Neural cell (in vitro differentiated cells): Measurements from ENCODE around the gene SGCE. TPM values are rescaled to one million over a fixed set of nuclear protein-coding genes. Genes with fewer than 3 reads are reported as not detected.
A peak's percentile ranks its signal among the peaks of the same experiment; 100 is the strongest.

ENCODE experiments used
- H2AFZ ChIP-seq: fragments of 200-600, 300-800 bp; sonication (generic), shearing (Covaris generic); 2 replicates; pipeline ENCODE4 v1.6.0; 2014; ENCODE audit warnings: low read depth, mild to moderate bottlenecking, antibody characterized with exemption, low read length, moderate library complexity
- H3F3A ChIP-seq: fragments of 200-600 bp; shearing (Covaris generic); 2 replicates; pipeline ENCODE4 v1.6.1; 2016; ENCODE audit warnings: mild to moderate bottlenecking, moderate library complexity, mixed read lengths, antibody characterized with exemption, low read length; ENCODE audit not compliant: insufficient read depth, poor library complexity, severe bottlenecking
- H3K27ac ChIP-seq: fragments of 200-600, 300-800 bp; sonication (generic), shearing (Covaris generic); 2 replicates; pipeline ENCODE4 v1.5.1; 2014; ENCODE audit warnings: mild to moderate bottlenecking, low read length, moderate library complexity
- H3K27me3 ChIP-seq: fragments of 300-800, 200-600 bp; sonication (generic), shearing (Covaris generic); 2 replicates; pipeline ENCODE4 v1.6.0; 2014; ENCODE audit warnings: mild to moderate bottlenecking, low read depth, low read length, moderate library complexity; ENCODE audit not compliant: insufficient read depth
- H3K36me3 ChIP-seq: fragments of 300-800, 200-600 bp; sonication (generic), shearing (Covaris generic); 2 replicates; pipeline ENCODE4 v1.5.1; 2014; ENCODE audit warnings: mild to moderate bottlenecking, antibody characterized with exemption, low read length, moderate library complexity; ENCODE audit not compliant: insufficient read depth
- H3K4me2 ChIP-seq: fragments of 300-800, 200-600 bp; sonication (generic), shearing (Covaris generic); 2 replicates; pipeline ENCODE4 v1.6.0; 2014; ENCODE audit warnings: mild to moderate bottlenecking, low read length
- H3K4me3 ChIP-seq: fragments of 300-800, 200-600 bp; sonication (generic), shearing (Covaris generic); 2 replicates; pipeline ENCODE4 v1.5.1; 2014; ENCODE audit warnings: mild to moderate bottlenecking, low read length, moderate library complexity
- H3K79me2 ChIP-seq: fragments of 200-600 bp; shearing (Covaris generic); replicated peaks from 2 replicates; pipeline ENCODE4 v1.6.0; 2014; ENCODE audit warnings: mild to moderate bottlenecking, low read length, moderate library complexity; ENCODE audit not compliant: insufficient read depth
- H3K9ac ChIP-seq: fragments of 300-800, 200-600 bp; sonication (generic), shearing (Covaris generic); 2 replicates; pipeline ENCODE4 v1.6.1; 2016; ENCODE audit warnings: mild to moderate bottlenecking, low read length, mixed read lengths
- H3K9me2 ChIP-seq: fragments of 200-600 bp; shearing (Covaris generic); 2 replicates; pipeline ENCODE4 v1.6.1; 2016; ENCODE audit warnings: mild to moderate bottlenecking, low read length, mixed read lengths; ENCODE audit not compliant: insufficient read depth
- H3K9me3 ChIP-seq: fragments of 200-600, 300-800 bp; sonication (generic), shearing (Covaris generic); 2 replicates; pipeline ENCODE4 v1.6.1; 2016; ENCODE audit warnings: mild to moderate bottlenecking, mixed run types, low read length, moderate library complexity, mixed read lengths
- H4K20me1 ChIP-seq: fragments of 200-600 bp; shearing (Covaris generic); 2 replicates; pipeline ENCODE4 v1.6.1; 2016; ENCODE audit warnings: mild to moderate bottlenecking, mixed run types; ENCODE audit not compliant: insufficient read depth
- EP300 ChIP-seq: fragments of 450-650 bp; conservative IDR thresholded peaks from 2 replicates; pipeline ENCODE4 v1.6.1; 2014; ENCODE audit warnings: antibody characterized with exemption, mild to moderate bottlenecking, moderate library complexity; ENCODE audit not compliant: poor library complexity, severe bottlenecking
- EZH2 ChIP-seq: fragments of 200-600, 300-800 bp; shearing (Covaris generic), sonication (generic); IDR thresholded peaks from 2 replicates; pipeline ENCODE4 v1.6.1; 2014; ENCODE audit warnings: antibody characterized with exemption, low read length, borderline replicate concordance, mild to moderate bottlenecking; ENCODE audit not compliant: insufficient read depth, poor library complexity, severe bottlenecking
- MXI1 ChIP-seq: fragments of 450-650 bp; conservative IDR thresholded peaks from 2 replicates; pipeline ENCODE4 v1.6.1; 2014; ENCODE audit warnings: antibody characterized with exemption, mild to moderate bottlenecking; ENCODE audit not compliant: poor library complexity, severe bottlenecking
- POLR2AphosphoS5 ChIP-seq: IDR thresholded peaks from 2 replicates; pipeline ENCODE4 v1.6.1; 2012
- RAD21 ChIP-seq: fragments of 450-650 bp; conservative IDR thresholded peaks from 2 replicates; pipeline ENCODE4 v1.6.1; 2014; ENCODE audit warnings: antibody characterized with exemption, mild to moderate bottlenecking, moderate library complexity
- SMC3 ChIP-seq: fragments of 450-650 bp; conservative IDR thresholded peaks from 2 replicates; pipeline ENCODE4 v1.6.1; 2014; ENCODE audit warnings: antibody characterized with exemption, mild to moderate bottlenecking, moderate library complexity; ENCODE audit not compliant: poor library complexity
- TAF1 ChIP-seq: IDR thresholded peaks from 2 replicates; pipeline ENCODE4 v1.6.1; 2012; ENCODE audit warnings: low read depth
- polyA plus RNA-seq: library from polyadenylated mRNA; depleted of rRNA; stranded (reverse); fragments of >200 nt; gene quantifications from 2 replicates; pipeline ENCODE4 v1.2.3, GENCODE V29; 2014
- TF ChIP-seq, protein P1 (sequence below): IDR thresholded peaks from 2 replicates; pipeline ENCODE4 v1.6.1; 2012; ENCODE audit warnings: borderline replicate concordance
- TF ChIP-seq, protein P2 (sequence below): fragments of 450-650 bp; IDR thresholded peaks from 2 replicates; pipeline ENCODE4 v1.5.1; 2014; ENCODE audit warnings: antibody characterized with exemption, mild to moderate bottlenecking, moderate library complexity; ENCODE audit not compliant: poor library complexity, severe bottlenecking

The SGCE gene
- polyA plus RNA-seq, 1 donor from 2014 or later = 94.6 TPM

DNA sequence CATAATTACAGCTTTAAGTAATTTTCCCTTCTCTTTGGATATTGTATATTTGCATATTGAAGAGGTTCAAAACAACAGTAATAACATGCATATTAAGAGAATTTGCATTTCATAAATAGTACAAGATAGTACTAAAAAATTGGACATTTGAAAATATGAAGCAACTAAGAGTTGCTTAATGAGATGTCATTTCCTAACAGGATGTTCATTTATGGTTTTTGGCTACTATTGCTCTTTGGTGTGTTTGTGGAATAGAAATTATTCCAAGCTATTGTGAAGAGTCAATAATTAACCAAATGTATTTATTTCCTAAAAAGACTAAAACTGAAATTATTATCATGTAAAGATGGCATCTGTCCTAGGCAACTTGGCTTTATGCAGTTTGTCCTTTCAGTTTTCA is 4.1 kb upstream of the SGCE start:
- Histone ChIP-seq H3K4me2 (peak overlapping the region; percentile 3), H3K4me3 (peak overlapping the region; percentile 59), H3K9me3 (no peaks in the 10 kb centered on the region), H3K79me2 (peaks cover 41% of the 10 kb centered on the region), H3F3A (no peaks in the 10 kb centered on the region), H4K20me1 (peaks cover 4% of the 10 kb centered on the region), H2AFZ (no peak overlapping the region), H3K27ac (no peak overlapping the region), H3K36me3 (peaks cover 7% of the 10 kb centered on the region), H3K9ac (no peak overlapping the region), H3K9me2 (no peaks in the 10 kb centered on the region), H3K27me3 (no peaks in the 10 kb centered on the region)
- no peak for TF ChIP-seq SMC3
- TF ChIP-seq, protein P1, sequence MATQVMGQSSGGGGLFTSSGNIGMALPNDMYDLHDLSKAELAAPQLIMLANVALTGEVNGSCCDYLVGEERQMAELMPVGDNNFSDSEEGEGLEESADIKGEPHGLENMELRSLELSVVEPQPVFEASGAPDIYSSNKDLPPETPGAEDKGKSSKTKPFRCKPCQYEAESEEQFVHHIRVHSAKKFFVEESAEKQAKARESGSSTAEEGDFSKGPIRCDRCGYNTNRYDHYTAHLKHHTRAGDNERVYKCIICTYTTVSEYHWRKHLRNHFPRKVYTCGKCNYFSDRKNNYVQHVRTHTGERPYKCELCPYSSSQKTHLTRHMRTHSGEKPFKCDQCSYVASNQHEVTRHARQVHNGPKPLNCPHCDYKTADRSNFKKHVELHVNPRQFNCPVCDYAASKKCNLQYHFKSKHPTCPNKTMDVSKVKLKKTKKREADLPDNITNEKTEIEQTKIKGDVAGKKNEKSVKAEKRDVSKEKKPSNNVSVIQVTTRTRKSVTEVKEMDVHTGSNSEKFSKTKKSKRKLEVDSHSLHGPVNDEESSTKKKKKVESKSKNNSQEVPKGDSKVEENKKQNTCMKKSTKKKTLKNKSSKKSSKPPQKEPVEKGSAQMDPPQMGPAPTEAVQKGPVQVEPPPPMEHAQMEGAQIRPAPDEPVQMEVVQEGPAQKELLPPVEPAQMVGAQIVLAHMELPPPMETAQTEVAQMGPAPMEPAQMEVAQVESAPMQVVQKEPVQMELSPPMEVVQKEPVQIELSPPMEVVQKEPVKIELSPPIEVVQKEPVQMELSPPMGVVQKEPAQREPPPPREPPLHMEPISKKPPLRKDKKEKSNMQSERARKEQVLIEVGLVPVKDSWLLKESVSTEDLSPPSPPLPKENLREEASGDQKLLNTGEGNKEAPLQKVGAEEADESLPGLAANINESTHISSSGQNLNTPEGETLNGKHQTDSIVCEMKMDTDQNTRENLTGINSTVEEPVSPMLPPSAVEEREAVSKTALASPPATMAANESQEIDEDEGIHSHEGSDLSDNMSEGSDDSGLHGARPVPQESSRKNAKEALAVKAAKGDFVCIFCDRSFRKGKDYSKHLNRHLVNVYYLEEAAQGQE = no peak
- no peak for TF ChIP-seq EP300
- no peak for TF ChIP-seq TAF1
- TF ChIP-seq MXI1 = no peak
- TF ChIP-seq EZH2 = no peak
- TF ChIP-seq RAD21 = no peak
- TF ChIP-seq, protein P2, sequence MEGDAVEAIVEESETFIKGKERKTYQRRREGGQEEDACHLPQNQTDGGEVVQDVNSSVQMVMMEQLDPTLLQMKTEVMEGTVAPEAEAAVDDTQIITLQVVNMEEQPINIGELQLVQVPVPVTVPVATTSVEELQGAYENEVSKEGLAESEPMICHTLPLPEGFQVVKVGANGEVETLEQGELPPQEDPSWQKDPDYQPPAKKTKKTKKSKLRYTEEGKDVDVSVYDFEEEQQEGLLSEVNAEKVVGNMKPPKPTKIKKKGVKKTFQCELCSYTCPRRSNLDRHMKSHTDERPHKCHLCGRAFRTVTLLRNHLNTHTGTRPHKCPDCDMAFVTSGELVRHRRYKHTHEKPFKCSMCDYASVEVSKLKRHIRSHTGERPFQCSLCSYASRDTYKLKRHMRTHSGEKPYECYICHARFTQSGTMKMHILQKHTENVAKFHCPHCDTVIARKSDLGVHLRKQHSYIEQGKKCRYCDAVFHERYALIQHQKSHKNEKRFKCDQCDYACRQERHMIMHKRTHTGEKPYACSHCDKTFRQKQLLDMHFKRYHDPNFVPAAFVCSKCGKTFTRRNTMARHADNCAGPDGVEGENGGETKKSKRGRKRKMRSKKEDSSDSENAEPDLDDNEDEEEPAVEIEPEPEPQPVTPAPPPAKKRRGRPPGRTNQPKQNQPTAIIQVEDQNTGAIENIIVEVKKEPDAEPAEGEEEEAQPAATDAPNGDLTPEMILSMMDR = no peak
- TF ChIP-seq POLR2AphosphoS5 = no peak

DNA sequence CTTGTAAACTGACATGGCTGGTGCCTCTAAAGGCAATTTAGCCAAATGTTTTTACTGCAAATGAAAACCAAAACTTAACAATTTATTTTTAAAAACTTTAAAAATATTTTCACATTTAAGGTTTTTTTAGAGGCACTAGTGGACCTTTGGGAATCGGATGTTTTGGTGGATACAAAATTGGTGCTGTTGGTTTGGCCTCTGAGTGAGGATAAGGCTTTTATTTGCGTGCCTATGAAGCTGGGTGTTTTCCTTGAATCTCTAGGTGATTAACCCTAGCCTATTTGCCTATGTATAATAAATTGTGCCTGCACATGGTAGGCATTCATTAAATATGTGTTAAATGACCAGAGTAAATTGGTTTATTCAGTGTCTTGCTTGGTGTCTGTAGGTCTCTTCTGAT is 2.9 kb upstream of the SGCE start:
- Histone ChIP-seq H3K4me2 (no peak overlapping the region), H3K36me3 (no peaks in the 10 kb centered on the region), H3K27me3 (no peaks in the 10 kb centered on the region), H3K9me3 (no peaks in the 10 kb centered on the region), H3F3A (no peaks in the 10 kb centered on the region), H4K20me1 (peaks cover 4% of the 10 kb centered on the region), H2AFZ (no peak overlapping the region), H3K4me3 (peak overlapping the region; percentile 59), H3K27ac (peak overlapping the region; percentile 36), H3K9me2 (no peaks in the 10 kb centered on the region), H3K79me2 (peaks cover 46% of the 10 kb centered on the region), H3K9ac (peak overlapping the region; percentile 35)
- TF ChIP-seq MXI1 = no peak
- no peak for TF ChIP-seq SMC3
- TF ChIP-seq, protein P1 = no peak
- TF ChIP-seq EZH2 = no peak
- no peak for TF ChIP-seq RAD21
- no peak for TF ChIP-seq EP300
- no peak for TF ChIP-seq POLR2AphosphoS5
- TF ChIP-seq, protein P2 = no peak
- TF ChIP-seq TAF1 = no peak
